ENCODE data around the gene ALDH1L1.

ALDH1L1 gene

GRCh38 chr3:126180477-126181397 lies at the start of gene ALDH1L1:
Gene ALDH1L1, minus strand, starts transcription at chr3:126180586. Its CDS starts 19,607 bp downstream, at chr3:126160979.
- no peak for DNase-seq

GRCh38 chr3:126226374-126226773 lies 46.0 kb upstream of the ALDH1L1 start:
- no peak for DNase-seq

- no peak for DNase-seq
These were observed 36.0 kb upstream of the ALDH1L1 start for GRCh38 chr3:126216416-126216815.

- DNase-seq: no peak
These were observed 33.1 kb upstream of the ALDH1L1 start for GRCh38 chr3:126213379-126214028.

GRCh38 chr3:126212620-126213378 lies 32.4 kb upstream of the ALDH1L1 start:
- no peak for DNase-seq

GRCh38 chr3:126212250-126212619 lies 31.8 kb upstream of the ALDH1L1 start:
- no peak for DNase-seq

- DNase-seq: no peak
These were observed 31.2 kb upstream of the ALDH1L1 start for GRCh38 chr3:126211569-126211968.

- DNase-seq: no peak
These were observed 30.2 kb upstream of the ALDH1L1 start for GRCh38 chr3:126210606-126211005.

GRCh38 chr3:126209741-126210140 lies 29.4 kb upstream of the ALDH1L1 start:
- DNase-seq: no peak

- no peak for DNase-seq
These were observed 28.3 kb upstream of the ALDH1L1 start for GRCh38 chr3:126208606-126209256.

GRCh38 chr3:126208182-126208581 lies 27.8 kb upstream of the ALDH1L1 start:
- no peak for DNase-seq

- no peak for DNase-seq
These were observed 26.8 kb upstream of the ALDH1L1 start for GRCh38 chr3:126207166-126207565.

GRCh38 chr3:126205717-126206655 lies 25.6 kb upstream of the ALDH1L1 start:
- DNase-seq: no peak

GRCh38 chr3:126202680-126203079 lies 22.3 kb upstream of the ALDH1L1 start:
- DNase-seq: no peak

GRCh38 chr3:126202276-126202675 lies 21.9 kb upstream of the ALDH1L1 start:
- no peak for DNase-seq

GRCh38 chr3:126201168-126201567 lies 20.8 kb upstream of the ALDH1L1 start:
- DNase-seq: no peak

GRCh38 chr3:126200534-126200933 lies 20.1 kb upstream of the ALDH1L1 start:
- DNase-seq: no peak

- no peak for DNase-seq
These were observed 18.9 kb upstream of the ALDH1L1 start for GRCh38 chr3:126199256-126199655.

GRCh38 chr3:126197854-126198584 lies 17.6 kb upstream of the ALDH1L1 start:
- peak; percentile 40 for DNase-seq

- DNase-seq: no peak
These were observed 17.0 kb upstream of the ALDH1L1 start for GRCh38 chr3:126197343-126197742.

- DNase-seq: no peak
These were observed 14.4 kb upstream of the ALDH1L1 start for GRCh38 chr3:126194713-126195305.

Measured in activated CD4-positive, CD25-positive, alpha-beta regulatory T cell treated with anti-CD3 and anti-CD28 coated beads, Interleukin-2, amount 50 U/mL, for 72 hours (primary cell).